Stimulated activated CD4-positive, alpha-beta T cell treated with anti-CD3 and anti-CD28 coated beads, TNF-alpha, amount 100 ng/mL, for 24 hours (primary cell): ENCODE results near the gene PIP5KL1.

ENCODE experiments used
- DNase-seq, 3 experiments: peaks; one replicate each; pipeline ENCODE4 v3.0.0-alpha.2; 2020; ENCODE audit warnings: low read depth in 3 of 3

The PIP5KL1 gene

DNA sequence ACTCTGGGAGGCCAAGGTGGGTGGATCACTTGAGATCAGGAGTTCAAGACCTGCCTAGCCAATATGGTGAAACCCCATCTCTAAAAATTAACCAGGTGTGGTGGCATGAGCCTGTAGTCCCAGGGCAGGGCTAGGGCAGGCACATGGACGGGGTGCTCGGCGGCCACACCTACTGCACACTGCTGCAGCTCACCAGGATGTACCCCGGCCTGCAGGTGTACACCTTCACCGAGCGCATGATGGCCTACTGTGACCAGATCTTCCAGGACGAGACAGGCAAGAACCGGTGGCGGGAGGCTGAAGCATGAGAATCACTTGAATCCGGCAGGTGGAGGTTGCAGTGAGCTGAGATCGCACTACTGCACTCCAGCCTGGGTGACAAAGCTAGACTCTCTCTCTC lies 16.9 kb downstream of the PIP5KL1 start:
- no peak for DNase-seq

- no peak for DNase-seq
Measured at GRCh38 chr9:127912882-127913281, 17.7 kb downstream of the PIP5KL1 start.

GRCh38 chr9:127912296-127912695 lies 18.3 kb downstream of the PIP5KL1 start:
- DNase-seq = no peak

DNA sequence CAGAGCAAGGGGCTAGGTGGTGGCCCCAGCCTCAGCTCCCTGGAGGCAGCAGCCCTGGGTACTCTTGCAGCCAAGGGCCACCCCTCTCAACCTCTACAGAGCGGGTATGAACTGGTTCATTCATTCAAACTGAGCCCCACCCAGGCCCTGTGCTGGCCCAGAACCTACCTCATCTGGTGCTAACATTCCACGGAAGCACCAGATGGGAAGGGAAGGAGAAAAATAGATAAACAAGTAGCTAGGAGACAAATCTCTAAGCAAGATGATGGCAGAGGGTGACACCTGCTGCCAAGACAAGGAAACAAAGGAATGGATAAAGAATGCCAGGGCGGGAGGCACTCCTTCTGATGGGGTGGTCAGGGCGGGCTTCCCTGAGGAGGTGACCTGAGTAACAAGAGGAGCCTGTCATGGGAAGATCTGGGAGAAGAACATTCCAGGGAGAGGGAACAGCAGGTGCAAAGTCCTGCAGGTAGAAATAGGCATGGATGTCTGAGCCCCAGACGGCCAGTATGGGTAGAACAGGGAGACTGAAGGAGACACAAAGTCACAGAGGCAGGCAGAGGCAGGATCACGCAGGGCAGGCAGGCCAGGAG lies 19.9 kb downstream of the PIP5KL1 start:
- no peak for DNase-seq

GRCh38 chr9:127909839-127910273 lies 20.7 kb downstream of the PIP5KL1 start:
- DNase-seq = no peak

GRCh38 chr9:127908660-127908926 lies 22.0 kb downstream of the PIP5KL1 start:
- no peak for DNase-seq

GRCh38 chr9:127907867-127908659 lies 22.5 kb downstream of the PIP5KL1 start:
- DNase-seq = no peak

DNA sequence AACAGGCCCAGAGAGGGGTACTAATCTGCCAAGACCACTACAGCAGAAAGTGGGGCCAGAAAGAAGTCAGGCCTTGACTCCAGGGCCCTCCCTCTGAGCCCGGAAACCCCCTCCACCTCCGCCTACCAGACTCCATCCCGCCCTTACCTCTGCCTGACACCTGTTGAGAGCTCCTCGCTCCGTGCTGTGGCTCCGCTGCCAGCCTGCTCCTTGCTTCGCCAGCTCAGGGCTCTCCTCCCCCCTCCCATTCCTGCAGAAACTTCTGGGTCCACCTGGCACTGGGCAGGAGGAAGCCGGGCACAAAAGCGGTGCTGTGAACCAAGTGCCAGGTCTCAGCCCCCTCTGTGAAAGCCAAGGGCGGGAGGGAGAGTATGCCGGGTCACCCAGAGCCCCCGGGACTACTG lies 24.8 kb downstream of the PIP5KL1 start:
- peak in 2 of 3 experiments; percentile 45 to 52 for DNase-seq

- no peak for DNase-seq
Measured at GRCh38 chr9:127905004-127905728, 25.4 kb downstream of the PIP5KL1 start.

GRCh38 chr9:127904561-127905003 lies 26.0 kb downstream of the PIP5KL1 start:
- DNase-seq = no peak

GRCh38 chr9:127903557-127904475 lies 26.8 kb downstream of the PIP5KL1 start:
- peak in 2 of 3 experiments; percentile 59 to 88 for DNase-seq

DNA sequence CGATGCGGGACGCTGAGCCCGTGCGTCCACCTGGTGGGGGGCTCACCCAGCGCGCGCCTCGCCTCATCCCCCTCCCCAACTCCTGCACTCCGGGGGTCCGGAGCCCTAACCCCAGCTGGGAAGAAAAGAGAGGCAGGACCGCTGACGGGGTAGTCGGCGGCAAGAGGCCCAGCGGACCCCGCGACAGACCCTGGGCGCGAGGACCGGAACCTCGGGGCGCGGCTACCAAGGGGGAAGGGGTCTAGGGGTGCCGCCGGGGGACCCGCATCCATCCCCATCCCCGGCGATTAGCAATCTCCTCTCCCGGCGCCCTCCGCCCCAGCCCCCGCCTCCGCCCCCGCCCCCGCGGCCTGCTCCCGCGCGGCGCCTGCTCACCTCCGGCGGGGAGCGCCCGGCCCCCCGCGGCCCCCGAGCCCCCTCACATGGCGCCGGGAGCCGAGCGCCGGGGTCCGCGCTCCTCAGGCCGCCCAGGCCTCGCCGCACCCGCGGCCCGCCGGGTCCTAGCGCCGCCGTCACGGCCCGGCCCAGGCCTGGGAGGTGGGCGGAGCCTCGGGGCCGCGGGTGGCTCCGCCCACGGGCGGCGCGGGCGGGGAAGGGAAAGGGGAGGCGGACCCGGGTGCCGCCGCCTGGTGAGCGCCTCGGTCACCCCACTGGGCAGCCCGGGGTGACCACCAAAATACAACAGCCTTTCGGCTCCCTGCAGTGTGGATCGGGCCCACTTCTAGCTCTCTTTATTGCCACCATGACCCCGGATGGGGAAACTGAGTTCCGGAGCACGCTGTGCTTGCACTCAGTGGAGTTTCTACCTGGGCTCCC lies 31.2 kb downstream of the PIP5KL1 start, which contains the start of gene ST6GALNAC6:
TSS of gene ST6GALNAC6 (minus strand) at position 476 of the 816 bp plus-strand sequence. CDS start 1,622 bp downstream, outside the sequence.
- peak; percentile 32 to 73 (median 56) for DNase-seq

DNA sequence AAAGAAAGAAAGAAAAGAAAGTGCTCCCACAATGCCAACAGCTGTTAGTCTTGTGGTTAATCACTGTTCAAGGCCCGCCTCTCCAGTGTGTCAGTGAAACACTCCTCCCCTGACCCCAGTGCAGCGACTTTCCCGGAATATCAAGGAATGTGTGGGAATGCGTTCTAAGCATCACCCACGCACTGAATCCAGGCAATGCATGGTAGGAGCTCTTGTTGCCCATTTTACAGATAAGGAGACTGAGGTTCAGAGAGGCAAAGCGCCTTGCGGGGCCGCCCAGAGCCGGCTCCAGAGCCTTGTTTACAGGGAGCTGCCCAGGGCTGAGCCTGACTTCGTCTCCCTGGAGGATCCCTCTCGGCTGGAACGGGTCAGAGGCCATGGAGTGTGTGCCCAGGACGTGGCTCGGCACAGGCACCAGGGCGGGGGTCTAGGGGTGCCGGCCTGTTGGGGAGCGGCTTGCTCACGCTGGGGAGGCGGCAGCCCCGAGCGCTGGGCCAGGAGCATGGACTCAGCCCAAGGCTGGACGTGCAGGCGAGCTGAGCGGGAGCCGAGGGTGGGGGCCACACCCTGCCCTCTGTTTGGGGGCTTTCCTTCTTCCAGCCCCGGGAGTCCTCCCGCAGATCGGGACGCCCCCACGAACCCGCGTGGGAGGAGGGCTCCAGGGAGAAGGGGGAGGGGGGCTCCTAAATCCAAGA lies 32.0 kb downstream of the PIP5KL1 start:
- no peak for DNase-seq

- peak in 1 of 3 experiments; percentile 44 for DNase-seq
Measured at GRCh38 chr9:127897193-127897692, 33.3 kb downstream of the PIP5KL1 start.

DNA sequence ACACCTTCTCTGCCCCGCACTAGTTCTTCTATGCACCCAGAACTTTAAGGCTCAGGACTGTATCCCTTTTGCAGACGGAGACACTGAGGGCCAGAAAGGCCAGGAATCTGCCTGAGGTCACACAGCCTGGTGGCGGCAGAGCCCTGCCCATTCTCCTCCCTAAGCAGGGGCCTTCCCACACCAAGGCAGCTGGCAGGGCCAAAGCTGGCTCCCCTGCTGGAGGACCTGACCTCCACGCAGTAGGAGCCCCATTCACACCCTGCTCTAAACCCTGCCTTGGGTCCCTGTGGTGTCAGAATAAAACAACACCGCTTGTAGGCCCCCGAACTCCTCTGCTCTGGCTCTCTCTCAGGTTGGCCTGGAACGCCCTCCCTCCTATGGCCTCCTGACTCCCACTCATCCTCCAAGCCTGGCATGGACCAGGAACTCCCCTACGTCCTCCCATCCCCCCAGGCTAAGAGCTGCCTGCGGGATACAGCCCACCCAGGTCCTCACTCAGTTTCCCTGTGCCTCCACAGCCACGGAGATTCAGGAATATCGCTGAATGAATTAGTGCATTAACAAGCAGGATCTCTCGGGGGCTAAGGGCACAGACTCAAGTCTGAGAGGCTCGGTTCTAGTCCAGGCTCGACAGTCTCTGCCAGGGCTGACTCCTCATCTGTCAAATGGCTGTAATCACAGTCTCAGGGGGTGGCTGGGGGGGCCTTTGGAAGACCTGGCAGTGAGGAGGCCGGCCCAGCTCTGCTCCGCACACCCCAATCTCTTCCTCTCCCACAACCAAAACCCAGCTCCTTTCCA lies 34.0 kb downstream of the PIP5KL1 start:
- no peak for DNase-seq

DNA sequence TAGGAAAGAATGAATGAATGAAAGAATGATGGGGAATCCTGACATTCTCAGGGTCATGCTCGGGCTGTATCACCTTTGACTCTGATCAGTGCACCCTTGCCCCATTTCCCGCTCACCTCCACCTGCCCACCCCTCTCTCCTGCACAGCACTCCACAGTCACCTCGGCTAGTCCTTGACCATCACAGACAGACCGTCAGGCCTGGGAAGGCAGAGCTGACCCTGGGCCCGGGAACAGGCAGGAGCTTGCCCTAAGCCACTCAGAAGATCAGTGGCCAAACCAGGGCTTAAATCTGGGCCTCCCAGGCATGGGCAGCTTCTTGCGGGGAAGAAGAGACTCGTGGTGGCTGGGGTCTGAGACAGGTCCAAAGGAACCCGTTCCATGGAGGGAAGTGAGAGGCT lies 34.8 kb downstream of the PIP5KL1 start:
- DNase-seq = no peak

DNA sequence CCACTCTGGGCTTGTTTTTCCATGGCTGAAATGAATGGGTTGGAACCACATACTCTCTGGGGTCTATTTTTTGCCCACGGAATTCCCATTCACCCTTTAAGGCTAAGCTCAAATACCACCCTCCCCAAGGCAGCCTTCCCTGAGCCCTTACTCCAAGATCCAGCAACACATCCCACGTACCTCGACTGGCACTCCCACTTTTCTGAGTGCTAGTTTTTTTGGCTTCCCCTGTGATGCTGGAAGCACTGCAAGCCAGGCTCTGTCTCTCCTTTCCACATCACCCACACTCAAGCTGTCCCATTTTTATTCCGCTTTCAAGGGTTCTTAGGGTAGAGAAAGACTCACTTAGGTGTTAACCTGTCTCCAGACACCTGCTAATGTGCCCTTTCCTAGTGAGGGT lies 37.2 kb downstream of the PIP5KL1 start:
- DNase-seq = no peak

GRCh38 chr9:127892831-127893230 lies 37.7 kb downstream of the PIP5KL1 start:
- no peak for DNase-seq

GRCh38 chr9:127890053-127890452 lies 40.5 kb downstream of the PIP5KL1 start:
- no peak for DNase-seq
